ENCODE results near the gene AKAP13. TPM values are rescaled to one million over a fixed set of nuclear protein-coding genes. Genes with fewer than 3 reads are reported as not detected.

Gene AKAP13
- total RNA-seq, 4 donors from 2014 or later: 131 to 265 (median 224) TPM

DNA sequence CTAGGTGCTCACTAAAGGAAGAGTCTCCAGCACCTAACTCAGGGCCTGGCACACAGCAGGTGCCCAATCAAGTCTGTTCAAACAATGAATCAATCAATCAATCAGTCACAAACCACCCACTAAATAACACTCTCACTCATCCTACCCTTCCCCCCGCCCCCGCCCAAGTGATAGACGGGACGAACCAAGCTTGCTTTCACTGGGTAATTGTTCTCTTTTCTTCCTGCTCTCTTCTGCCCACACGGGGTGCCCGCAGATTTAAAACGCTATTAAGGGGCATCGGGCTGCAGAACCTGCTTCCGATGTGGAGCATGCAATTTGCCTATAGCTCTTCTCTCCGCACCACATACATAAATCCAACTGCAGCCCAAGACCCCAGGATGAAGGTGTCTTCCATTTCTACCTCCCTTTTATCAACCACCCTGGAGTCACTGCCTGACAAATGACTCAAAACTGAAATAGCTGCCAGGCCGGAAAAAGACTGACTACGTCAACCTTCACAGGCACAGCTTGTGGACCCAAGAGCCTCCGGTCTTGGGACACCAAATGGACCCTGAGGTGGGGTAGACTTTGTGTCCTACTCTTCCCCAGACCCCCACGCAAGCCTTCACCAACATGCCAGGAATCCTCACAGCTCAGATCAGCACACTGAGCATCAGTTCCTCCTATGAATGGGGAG, 412.6 kb downstream of the AKAP13 start:
- no peak for TF ChIP-seq CTCF (IDR thresholded peaks at IDR 0.05; ENCODE audit: low read depth)

GRCh38 chr15:85793641-85794597, 413.5 kb downstream of the AKAP13 start:
- no peak for TF ChIP-seq CTCF (IDR thresholded peaks at IDR 0.05; ENCODE audit: low read depth)

- TF ChIP-seq CTCF (IDR thresholded peaks at IDR 0.05; ENCODE audit: low read depth): no peak
Measured at GRCh38 chr15:85794598-85795336, 414.4 kb downstream of the AKAP13 start, which contains the start of gene KLHL25. Gene KLHL25, minus strand, starts transcription at chr15:85794925. Its CDS starts 25,115 bp downstream, at chr15:85769810.

GRCh38 chr15:85795337-85796305, 415.2 kb downstream of the AKAP13 start:
- TF ChIP-seq CTCF (IDR thresholded peaks at IDR 0.05; ENCODE audit: low read depth): no peak

Small RNAs within 50 kb of the gene (small RNA-seq; reads per million reads assigned to genes)
- not detected for gene AC021739.1
- gene MIR1276: 0.61 reads per million
- gene RNU6-1280P: not detected
- gene RNU7-79P: not detected
